ENCODE results near the gene SNTG2.

DNA sequence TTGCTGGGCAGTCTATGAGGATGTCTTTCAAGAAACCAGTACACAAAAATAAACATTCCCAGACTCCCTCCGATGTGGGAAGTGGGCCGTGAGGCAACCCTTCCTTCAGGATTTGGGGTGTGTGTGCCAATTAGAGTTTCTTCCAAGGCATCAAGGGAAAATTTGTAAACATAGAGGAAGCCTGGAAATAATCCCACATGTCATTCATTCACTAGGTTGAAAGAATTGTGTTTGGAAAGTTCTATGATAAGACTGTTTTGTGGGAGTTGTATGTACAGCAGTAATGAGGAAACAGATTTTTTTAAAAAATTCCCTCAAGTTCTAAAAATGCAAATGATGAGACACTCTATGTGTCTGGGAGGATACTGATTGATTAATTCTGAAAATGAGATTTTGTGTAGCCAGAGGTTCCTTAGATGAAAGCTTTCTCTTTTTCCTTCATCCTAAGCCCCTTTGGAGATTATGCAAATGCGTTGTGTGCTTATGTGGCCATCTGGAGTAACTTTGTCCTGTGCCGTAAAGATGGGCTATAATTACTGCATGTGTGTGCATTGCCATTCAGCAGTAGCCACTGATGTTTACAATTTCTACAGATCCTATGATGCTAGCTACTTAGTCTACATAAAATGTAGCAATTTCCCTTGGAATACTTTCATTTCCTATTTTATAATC is 354.8 kb downstream of the SNTG2 start:
- TF ChIP-seq POLR2A (IDR thresholded peaks at IDR 0.05) (no peak), CTCF (IDR thresholded peaks at IDR 0.05) (no peak), EP300 (IDR thresholded peaks at IDR 0.05) (no peak)

All from tibial nerve (tissue), 4 donors.